Embryonic facial prominence (tissue), 1 donor: ENCODE data around the gene WWOX.

Source experiments
- DNase-seq: peaks from one replicate; pipeline ENCODE4 v3.0.0-alpha.2; 2016; ENCODE audit errors: extremely low spot score

The WWOX gene

DNA sequence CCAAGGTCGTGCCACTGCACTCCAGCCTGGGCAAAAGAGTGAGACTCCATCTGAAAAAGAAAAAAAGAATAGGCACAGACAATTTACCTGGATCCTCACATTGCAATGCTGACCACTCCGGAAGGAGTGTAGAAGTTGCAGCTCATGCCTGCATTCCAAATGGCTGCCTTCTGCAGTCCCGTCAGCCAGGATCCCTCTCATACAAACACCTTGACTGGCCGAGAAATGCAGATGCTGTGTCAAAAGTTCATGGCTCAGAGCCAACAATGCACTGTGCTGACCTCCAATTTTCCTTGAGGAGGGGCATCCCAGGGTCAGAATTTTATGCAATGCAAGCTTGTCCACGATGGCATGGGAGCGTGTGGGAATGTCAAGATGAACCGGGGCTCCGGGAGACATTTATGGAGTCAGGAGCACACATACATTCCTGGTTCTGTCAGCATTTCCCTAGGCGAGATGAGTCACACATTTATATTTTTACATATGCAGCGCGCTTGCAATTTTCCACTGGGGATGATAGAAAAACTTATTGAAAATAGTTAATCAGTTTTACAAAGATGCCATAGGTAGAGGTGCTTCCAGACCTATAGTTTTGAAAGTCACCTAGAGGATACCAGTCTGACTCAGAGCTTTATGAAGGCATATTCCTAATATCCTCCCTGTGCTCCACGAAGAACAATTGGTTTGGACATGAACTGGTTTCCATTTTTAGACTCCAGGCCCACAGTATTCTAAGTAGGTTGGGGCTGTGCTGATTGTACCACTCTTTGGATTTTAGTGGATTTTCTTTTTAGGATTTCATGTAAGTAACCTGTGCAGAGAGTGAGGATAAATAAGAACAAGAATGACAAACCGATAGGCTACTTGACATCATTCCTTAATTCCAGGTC lies 886.5 kb downstream of the WWOX start:
- no peak for DNase-seq

GRCh38 chr16:78987666-78988065 lies 888.2 kb downstream of the WWOX start:
- no peak for DNase-seq

GRCh38 chr16:78988361-78988969 lies 889.0 kb downstream of the WWOX start:
- no peak for DNase-seq

DNA sequence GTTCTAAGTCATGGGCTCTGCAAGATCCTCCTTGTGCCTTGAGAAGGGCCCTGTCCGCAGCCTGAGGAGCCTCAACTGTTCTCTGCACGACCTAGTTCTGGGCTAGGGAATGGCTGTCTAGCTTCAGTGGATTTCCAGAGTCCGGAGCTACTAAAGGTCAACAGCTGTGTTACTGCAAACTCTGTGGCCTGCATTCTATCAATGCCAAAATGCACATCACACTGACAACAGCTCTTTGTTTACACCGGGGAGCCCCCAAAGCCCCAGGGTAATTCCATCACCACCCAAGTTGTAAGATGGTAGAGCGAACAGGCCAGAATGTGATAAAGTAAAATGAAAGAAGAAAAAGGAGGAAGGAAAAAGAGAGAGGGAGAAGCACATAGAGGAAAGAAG lies 890.9 kb downstream of the WWOX start:
- DNase-seq, result no peak

- DNase-seq, result no peak
Measured at GRCh38 chr16:78992001-78992400, 892.5 kb downstream of the WWOX start.

GRCh38 chr16:78993346-78993745 lies 893.9 kb downstream of the WWOX start:
- DNase-seq, result no peak

- DNase-seq, result no peak
Measured at GRCh38 chr16:78994135-78994745, 894.8 kb downstream of the WWOX start.

GRCh38 chr16:78995441-78995840 lies 896.0 kb downstream of the WWOX start:
- no peak for DNase-seq

- no peak for DNase-seq
Measured at GRCh38 chr16:78996790-78997189, 897.3 kb downstream of the WWOX start.

DNA sequence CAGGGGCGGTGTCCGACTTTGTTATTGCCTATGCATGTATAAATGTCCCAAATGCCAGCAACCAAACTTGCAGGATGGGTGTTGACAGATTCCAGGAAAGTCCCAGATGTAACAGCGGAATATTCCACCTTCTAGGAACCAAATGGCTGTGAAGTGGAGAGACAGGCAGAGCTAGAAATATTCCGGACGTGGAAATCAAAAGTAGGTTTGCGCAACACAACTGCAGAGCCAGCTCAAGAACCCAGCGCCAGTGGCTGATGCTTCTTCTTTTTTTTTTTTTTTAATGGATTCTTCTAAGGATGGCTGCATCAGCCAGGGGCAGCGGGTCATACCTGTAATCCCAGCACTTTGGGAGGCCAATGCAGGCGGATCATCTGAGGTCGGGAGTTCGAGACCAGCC lies 899.4 kb downstream of the WWOX start:
- DNase-seq, result no peak

- DNase-seq, result no peak
Measured at GRCh38 chr16:79001156-79001967, 901.9 kb downstream of the WWOX start.

GRCh38 chr16:79003026-79003609 lies 903.7 kb downstream of the WWOX start:
- DNase-seq, result no peak

GRCh38 chr16:79004309-79004708 lies 904.9 kb downstream of the WWOX start:
- no peak for DNase-seq

GRCh38 chr16:79005096-79005495 lies 905.6 kb downstream of the WWOX start:
- DNase-seq, result no peak

GRCh38 chr16:79006206-79006605 lies 906.8 kb downstream of the WWOX start:
- no peak for DNase-seq

DNA sequence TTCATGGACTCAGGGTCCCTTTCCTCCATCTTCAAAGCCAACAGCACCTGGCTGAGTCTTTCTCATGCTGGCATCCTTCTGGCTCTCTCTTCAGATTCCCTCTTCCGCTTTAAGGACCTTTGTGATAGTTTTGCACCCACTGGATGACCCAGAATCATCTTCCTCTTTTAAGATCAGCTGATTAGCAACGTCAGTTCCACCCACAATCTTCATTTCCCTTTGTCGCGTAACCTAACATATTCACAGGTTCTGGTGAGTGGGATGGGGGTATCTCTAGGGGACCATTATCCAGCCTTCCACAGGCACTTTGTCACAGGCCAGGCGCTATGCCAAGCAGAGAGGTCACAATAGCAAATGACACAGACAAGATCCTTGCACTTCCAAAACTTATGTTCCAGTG lies 907.3 kb downstream of the WWOX start:
- no peak for DNase-seq

GRCh38 chr16:79007614-79008013 lies 908.2 kb downstream of the WWOX start:
- no peak for DNase-seq

DNA sequence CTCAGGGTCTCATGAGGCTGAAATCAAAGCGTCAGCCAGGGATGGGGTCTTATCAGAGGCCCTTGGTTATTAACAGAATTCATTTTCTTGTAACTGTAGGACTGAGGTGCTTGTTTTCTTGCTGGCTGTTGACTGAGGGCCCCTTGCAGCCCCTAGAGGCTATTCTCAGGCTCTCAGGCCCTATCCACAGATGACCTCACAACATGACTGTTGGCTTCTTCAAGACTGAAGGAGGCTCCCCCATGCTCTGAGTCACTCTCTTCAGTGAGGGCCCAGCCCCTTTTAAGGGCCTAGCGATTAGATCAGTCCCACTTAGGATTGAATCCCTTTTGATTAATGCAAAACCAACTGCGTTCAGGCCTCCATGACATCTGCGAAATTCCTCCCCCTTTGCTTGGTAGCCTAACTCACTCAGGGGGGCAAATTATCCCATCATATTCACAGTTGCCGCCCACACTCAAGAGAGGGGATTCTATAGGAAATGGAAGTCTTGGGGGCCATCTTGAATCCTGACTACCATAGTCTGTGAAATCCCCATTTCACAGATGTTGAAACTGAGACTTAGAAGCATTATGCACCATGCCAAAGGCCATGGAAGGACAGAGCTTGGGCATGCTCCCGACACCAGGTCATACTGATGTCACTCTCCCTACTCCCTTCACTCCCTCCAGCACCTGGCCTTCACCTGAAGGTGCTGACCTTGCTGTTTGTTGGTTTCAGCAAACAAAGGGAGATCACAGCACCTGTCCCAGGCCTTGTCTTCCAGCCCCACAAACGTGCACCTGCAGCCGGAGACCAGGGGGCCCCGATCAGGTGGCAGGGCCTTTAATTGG lies 908.8 kb downstream of the WWOX start:
- DNase-seq, result no peak

DNA sequence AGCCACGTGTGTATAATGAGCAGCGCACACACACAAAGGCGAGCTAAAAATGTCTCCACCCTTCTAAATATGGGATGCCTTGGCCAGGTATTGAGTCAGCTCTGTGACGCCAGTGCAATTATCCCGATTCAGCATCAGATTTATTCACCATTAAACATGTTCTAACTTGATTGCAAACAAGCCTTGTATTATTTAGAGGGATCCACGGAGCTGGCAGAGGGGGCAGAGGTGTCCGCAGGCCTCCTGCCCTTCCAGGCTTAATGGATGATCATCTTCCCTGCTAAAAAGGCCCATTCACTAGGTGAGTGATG lies 909.4 kb downstream of the WWOX start:
- no peak for DNase-seq

- DNase-seq, result no peak
Measured at GRCh38 chr16:79009896-79010295, 910.4 kb downstream of the WWOX start.

DNA sequence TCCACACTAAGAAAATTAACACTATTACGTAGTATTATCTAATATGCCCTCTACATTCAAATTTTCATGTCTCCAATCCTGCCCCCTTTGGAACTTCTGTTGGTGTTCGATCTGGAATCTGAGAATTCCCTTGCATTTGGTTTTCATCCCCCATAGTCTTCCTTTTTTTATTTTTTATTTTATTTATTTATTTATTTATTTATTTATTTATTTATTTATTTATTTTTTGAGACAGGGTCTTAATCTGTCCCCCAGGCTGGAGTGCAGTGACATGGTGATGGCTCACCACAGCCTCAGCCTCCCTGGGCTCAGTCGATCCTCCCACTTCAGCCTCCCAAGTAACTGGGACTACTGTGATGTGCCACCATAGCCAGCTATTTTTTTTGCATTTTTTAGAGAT lies 911.8 kb downstream of the WWOX start:
- no peak for DNase-seq
